Ureter (tissue), 1 donor: ENCODE measurements around the gene BOD1L1. TPM values are rescaled to one million over a fixed set of nuclear protein-coding genes. Genes with fewer than 3 reads are reported as not detected.
"Not testable (repeated sequence)": the region's sequence is repeated elsewhere in the genome, so short reads cannot be mapped to it uniquely, and the experiment has no call there.

Experiments
- DNase-seq: peaks from one replicate; pipeline ENCODE4 v3.0.0-alpha.2; 2020; ENCODE audit warnings: low spot score
- total RNA-seq: library from RNA; stranded (reverse); gene quantifications from one replicate; pipeline ENCODE4 v1.2.4, GENCODE V29; 2023
- donor health status: DM: yes; HTN: yes; CAD: no.

Gene BOD1L1
- total RNA-seq, 1 donor from 2014 or later, result 46.3 TPM

GRCh38 chr4:13618212-13618806 is 9.2 kb downstream of the BOD1L1 start:
- DNase-seq, result no peak

- no peak for DNase-seq
Measured at GRCh38 chr4:13617801-13618200, 9.7 kb downstream of the BOD1L1 start.

- no peak for DNase-seq
Measured at GRCh38 chr4:13616597-13616996, 10.9 kb downstream of the BOD1L1 start.

GRCh38 chr4:13615161-13615560 is 12.4 kb downstream of the BOD1L1 start:
- no peak for DNase-seq

- DNase-seq, result no peak
Measured at GRCh38 chr4:13612569-13612968, 15.0 kb downstream of the BOD1L1 start.

- DNase-seq, result no peak
Measured at GRCh38 chr4:13611283-13611842, 16.2 kb downstream of the BOD1L1 start.

- no peak for DNase-seq
Measured at GRCh38 chr4:13605330-13605729, 22.2 kb downstream of the BOD1L1 start.

- DNase-seq, result no peak
Measured at GRCh38 chr4:13601848-13602247, 25.7 kb downstream of the BOD1L1 start.

GRCh38 chr4:13601048-13601447 is 26.5 kb downstream of the BOD1L1 start:
- DNase-seq, result no peak

- no peak for DNase-seq
Measured at GRCh38 chr4:13599159-13599558, 28.4 kb downstream of the BOD1L1 start.

- DNase-seq, result no peak
Measured at GRCh38 chr4:13597604-13598003, 29.9 kb downstream of the BOD1L1 start.

GRCh38 chr4:13597141-13597540 is 30.4 kb downstream of the BOD1L1 start:
- DNase-seq, result no peak

- DNase-seq, result no peak
Measured at GRCh38 chr4:13592220-13592619, 35.3 kb downstream of the BOD1L1 start.

- DNase-seq, result no peak
Measured at GRCh38 chr4:13590766-13591165, 36.8 kb downstream of the BOD1L1 start.

GRCh38 chr4:13588954-13589353 is 38.6 kb downstream of the BOD1L1 start:
- DNase-seq, result no peak

- DNase-seq, result no peak
Measured at GRCh38 chr4:13584481-13584880, 43.0 kb downstream of the BOD1L1 start.

GRCh38 chr4:13580036-13580435 is 47.5 kb downstream of the BOD1L1 start:
- no peak for DNase-seq

- DNase-seq, result no peak
Measured at GRCh38 chr4:13577660-13578059, 49.9 kb downstream of the BOD1L1 start.

GRCh38 chr4:13570916-13571315 is 56.6 kb downstream of the BOD1L1 start:
- no peak for DNase-seq

- no peak for DNase-seq
Measured at GRCh38 chr4:13567125-13567524, 60.4 kb downstream of the BOD1L1 start.

GRCh38 chr4:13562876-13563275 is 64.6 kb downstream of the BOD1L1 start:
- no peak for DNase-seq

- no peak for DNase-seq
Measured at GRCh38 chr4:13561673-13562072, 65.9 kb downstream of the BOD1L1 start.

- not testable (repeated sequence) for DNase-seq
Measured at GRCh38 chr4:13560111-13560510, 67.4 kb downstream of the BOD1L1 start.

- DNase-seq, result no peak
Measured at GRCh38 chr4:13559413-13559812, 68.1 kb downstream of the BOD1L1 start.
